HS-5 (cell line): ENCODE data around the gene PXK.

Experiments
- DNase-seq: peaks from one replicate; pipeline ENCODE4 v3.0.0-alpha.2; 2012; ENCODE audit warnings: low read depth

Gene PXK

GRCh38 chr3:58383904-58384303, 51.2 kb downstream of the PXK start:
- DNase-seq: peak; percentile 97

GRCh38 chr3:58384381-58385090, 51.8 kb downstream of the PXK start:
- DNase-seq: no peak

GRCh38 chr3:58386626-58387365, 54.1 kb downstream of the PXK start:
- no peak for DNase-seq

- DNase-seq: no peak
These were observed 55.2 kb downstream of the PXK start for GRCh38 chr3:58387650-58388546.

GRCh38 chr3:58388550-58389091, 55.9 kb downstream of the PXK start:
- peak; percentile 49 for DNase-seq

GRCh38 chr3:58391156-58391865, 58.6 kb downstream of the PXK start:
- no peak for DNase-seq

- no peak for DNase-seq
These were observed 59.5 kb downstream of the PXK start for GRCh38 chr3:58392181-58392580.

GRCh38 chr3:58394339-58394738, 61.6 kb downstream of the PXK start:
- DNase-seq: no peak

- DNase-seq: no peak
These were observed 66.1 kb downstream of the PXK start for GRCh38 chr3:58398669-58399333.

GRCh38 chr3:58403513-58404109, 70.9 kb downstream of the PXK start:
- DNase-seq: no peak

GRCh38 chr3:58404396-58404795, 71.7 kb downstream of the PXK start:
- peak; percentile 65 for DNase-seq

- DNase-seq: no peak
These were observed 76.2 kb downstream of the PXK start for GRCh38 chr3:58408906-58409305.

- DNase-seq: no peak
These were observed 77.0 kb downstream of the PXK start for GRCh38 chr3:58409663-58410062.

GRCh38 chr3:58411036-58411435, 78.3 kb downstream of the PXK start:
- DNase-seq: no peak

GRCh38 chr3:58411851-58412830, 79.4 kb downstream of the PXK start:
- no peak for DNase-seq

GRCh38 chr3:58414538-58415197, 82.0 kb downstream of the PXK start:
- peak; percentile 36 for DNase-seq

- DNase-seq: no peak
These were observed 83.5 kb downstream of the PXK start for GRCh38 chr3:58416191-58416590.

- DNase-seq: no peak
These were observed 84.4 kb downstream of the PXK start for GRCh38 chr3:58417075-58417474.

GRCh38 chr3:58418227-58418626, 85.5 kb downstream of the PXK start:
- DNase-seq: no peak
